ENCODE results near the gene CNGA1.

Gene CNGA1

DNA sequence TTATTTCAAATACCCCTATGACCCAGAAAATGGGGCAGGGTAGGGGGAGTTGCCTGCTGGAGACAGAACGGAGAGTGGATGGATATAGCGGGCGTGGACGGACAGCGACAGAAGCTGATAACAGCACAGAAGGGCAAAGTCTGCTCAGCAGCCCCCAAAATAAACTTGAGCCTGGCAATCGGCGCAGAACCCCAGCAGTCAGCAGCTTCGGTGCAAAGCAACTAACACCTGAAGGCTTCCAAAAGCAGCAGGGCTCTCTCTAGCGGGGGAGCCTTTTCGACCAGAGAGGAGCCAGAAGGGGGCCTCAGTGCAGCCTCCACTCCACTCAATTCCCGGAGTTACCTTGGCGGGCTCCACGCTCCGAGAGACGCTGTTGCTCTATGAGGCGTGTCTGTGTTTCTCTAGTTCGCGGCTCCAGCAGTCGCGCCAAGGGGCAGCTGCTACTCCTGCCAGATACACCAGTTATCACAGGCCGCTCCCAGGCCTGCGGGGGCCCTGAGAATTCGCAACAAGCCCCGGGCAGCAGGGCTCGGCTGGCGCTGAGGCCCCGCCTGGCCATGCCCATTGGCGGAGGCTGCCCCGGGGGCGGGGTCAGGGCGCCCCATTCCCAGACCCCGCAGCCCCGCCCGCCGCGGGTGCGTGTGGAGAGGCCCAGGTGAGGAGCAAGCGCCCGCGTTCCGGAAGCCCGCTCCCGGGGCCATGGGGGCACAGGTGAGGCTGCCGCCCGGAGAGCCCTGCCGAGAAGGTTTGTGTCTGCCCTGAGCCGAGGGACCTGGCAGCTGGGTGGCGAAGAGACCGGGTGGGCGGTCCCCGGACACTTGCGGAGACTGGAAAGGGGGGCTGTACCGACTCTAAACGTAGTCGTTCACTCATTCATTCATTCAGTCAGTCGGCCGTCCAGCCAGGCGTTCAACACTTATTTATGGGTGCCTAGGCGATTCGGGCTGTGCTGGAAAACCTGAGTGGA, at the start of gene CNGA1, which contains the start of gene NIPAL1:
Gene CNGA1, minus strand, starts transcription at position 541 of the 967 bp plus-strand sequence. CDS start 63,992 bp downstream, outside the sequence.
Gene NIPAL1, plus strand, starts transcription at position 632 of the 967 bp plus-strand sequence. Its CDS starts 68 bp downstream, at position 700.
- no peak for DNase-seq (ENCODE audit: low read depth in 2 of 2)

DNA sequence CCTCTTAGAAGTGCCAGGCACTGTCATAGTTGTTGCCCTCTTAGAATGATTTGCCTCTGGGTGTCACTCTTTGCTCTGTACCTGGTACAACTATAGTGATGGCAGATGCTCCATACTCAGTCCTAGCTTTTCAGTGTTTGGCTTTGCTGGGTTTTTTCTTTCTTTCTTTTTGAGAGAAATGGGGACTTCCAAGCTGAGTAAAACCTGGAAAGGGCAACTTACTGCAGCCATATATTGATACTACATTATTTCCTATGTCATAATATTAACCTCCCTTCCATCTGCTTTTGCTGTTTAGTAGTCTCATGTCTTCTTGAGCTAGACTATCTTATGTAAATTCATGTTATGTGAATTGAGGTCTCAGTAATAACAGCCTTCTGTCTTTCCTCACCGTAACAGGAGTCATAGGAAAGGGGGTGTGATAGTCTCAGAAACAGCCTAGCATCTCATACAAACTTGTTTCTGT, 49.1 kb upstream of the CNGA1 start:
- no peak for DNase-seq (ENCODE audit: low read depth in 2 of 2)

- no peak for DNase-seq (ENCODE audit: low read depth in 2 of 2)
Measured at GRCh38 chr4:48064349-48064748, 47.9 kb upstream of the CNGA1 start.

- DNase-seq (ENCODE audit: low read depth in 2 of 2) = no peak
Measured at GRCh38 chr4:48058617-48059530, 42.4 kb upstream of the CNGA1 start.

- no peak for DNase-seq (ENCODE audit: low read depth in 2 of 2)
Measured at GRCh38 chr4:48051078-48051477, 34.6 kb upstream of the CNGA1 start.

DNA sequence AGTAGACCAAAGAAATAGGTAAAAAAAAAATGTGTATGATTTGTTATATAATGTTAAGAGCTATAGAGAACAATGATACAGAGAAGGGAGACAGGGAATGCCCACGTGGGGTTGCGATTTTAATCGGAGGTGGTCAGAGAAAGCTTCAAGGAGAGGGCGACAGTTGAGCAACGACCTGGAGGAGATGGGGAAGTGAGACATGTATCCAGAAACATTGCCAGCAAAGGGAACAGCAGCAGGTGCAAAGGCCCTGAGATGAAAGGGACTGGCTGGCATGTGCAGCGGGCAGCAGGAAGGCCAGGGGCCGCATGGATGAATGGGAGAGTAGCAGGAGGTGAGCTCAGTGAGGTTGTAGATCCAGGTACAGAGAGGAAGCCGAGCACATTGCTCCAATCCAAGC, 33.0 kb upstream of the CNGA1 start:
- DNase-seq (ENCODE audit: low read depth in 2 of 2) = no peak

- DNase-seq (ENCODE audit: low read depth in 2 of 2) = no peak
Measured at GRCh38 chr4:48047896-48048295, 31.4 kb upstream of the CNGA1 start.

DNA sequence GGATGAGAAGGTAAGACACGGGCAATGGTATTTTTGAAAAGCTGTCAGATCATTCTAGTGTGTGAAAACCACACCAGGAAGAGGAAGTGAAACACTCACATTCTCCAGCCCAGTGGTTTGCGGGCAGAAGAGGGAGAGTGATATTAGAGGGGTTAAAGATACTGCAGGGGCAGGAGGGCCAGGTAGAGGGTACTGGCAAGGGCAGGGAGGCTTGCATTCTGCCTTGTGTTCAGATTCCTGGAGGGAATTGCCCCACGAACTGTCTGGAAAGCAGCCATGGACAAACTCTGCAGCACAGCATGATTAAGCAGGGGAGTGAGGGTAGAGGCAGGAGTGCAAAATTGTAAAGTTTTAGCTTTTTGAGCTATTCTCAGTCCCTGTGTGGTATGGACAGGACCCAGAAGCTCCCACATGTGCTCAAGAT, 31.0 kb upstream of the CNGA1 start:
- no peak for DNase-seq (ENCODE audit: low read depth in 2 of 2)

- DNase-seq (ENCODE audit: low read depth in 2 of 2) = no peak
Measured at GRCh38 chr4:48046059-48046458, 29.6 kb upstream of the CNGA1 start.

GRCh38 chr4:48044298-48044697, 27.8 kb upstream of the CNGA1 start:
- no peak for DNase-seq (ENCODE audit: low read depth in 2 of 2)

DNA sequence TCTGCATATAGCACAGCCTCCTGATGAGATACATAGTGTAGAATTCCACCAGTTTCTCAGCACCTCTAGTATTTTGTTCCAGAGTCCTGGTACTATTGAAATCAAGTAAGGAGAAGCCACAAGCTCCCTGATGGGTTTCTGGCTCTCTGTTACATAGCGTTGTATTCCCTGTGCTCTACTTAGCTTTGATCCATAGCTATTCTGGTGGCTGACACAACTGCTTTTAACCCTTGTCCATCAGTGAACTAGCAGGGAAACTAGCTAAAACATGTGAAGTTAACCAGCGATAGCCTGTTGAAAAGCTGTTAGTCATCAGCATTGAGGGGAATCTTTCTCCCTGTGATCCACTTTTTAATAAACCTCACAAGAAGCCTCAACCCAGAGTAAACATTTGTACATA, 27.0 kb upstream of the CNGA1 start:
- no peak for DNase-seq (ENCODE audit: low read depth in 2 of 2)

- DNase-seq (ENCODE audit: low read depth in 2 of 2) = no peak
Measured at GRCh38 chr4:48042979-48043461, 26.5 kb upstream of the CNGA1 start.

GRCh38 chr4:48041535-48042137, 25.2 kb upstream of the CNGA1 start:
- no peak for DNase-seq (ENCODE audit: low read depth in 2 of 2)

- DNase-seq (ENCODE audit: low read depth in 2 of 2) = no peak
Measured at GRCh38 chr4:48039561-48039960, 23.1 kb upstream of the CNGA1 start.

GRCh38 chr4:48038666-48039065, 22.2 kb upstream of the CNGA1 start:
- no peak for DNase-seq (ENCODE audit: low read depth in 2 of 2)

DNA sequence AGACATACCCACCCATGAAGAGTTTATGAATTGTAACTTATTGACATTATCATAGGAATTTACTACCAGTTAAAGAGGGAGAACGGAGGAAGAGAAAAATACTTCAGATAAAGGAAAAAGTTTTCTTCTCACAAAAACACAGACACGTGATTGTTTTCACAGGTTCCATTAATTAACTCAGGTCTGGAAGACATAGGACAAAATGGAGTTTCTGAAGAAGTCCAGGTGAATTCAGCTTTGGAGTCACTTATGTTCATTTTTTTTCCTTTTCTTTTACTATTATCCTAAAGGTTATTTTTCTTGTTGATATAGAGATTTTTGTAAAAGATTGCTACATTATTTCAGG, 20.6 kb upstream of the CNGA1 start:
- DNase-seq (ENCODE audit: low read depth in 2 of 2) = no peak

DNA sequence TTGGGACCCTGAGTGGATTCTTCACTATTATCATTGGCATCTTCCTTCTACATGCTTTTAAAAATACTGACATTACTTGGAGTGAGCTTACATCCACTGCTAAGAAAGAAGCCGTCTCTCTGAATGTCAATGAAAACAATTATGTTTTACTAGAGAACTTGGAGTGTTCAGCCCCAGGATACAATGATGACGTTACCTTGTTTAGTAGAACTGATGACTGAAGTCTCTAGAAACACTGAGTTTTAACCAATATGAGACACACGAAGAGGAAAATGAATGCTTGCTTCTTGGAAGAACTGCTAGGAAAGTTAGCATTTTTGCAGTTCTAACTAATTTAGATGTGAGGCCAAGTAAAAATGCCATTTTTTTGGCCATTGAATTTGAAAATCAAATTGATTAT, 19.5 kb upstream of the CNGA1 start:
- no peak for DNase-seq (ENCODE audit: low read depth in 2 of 2)

DNA sequence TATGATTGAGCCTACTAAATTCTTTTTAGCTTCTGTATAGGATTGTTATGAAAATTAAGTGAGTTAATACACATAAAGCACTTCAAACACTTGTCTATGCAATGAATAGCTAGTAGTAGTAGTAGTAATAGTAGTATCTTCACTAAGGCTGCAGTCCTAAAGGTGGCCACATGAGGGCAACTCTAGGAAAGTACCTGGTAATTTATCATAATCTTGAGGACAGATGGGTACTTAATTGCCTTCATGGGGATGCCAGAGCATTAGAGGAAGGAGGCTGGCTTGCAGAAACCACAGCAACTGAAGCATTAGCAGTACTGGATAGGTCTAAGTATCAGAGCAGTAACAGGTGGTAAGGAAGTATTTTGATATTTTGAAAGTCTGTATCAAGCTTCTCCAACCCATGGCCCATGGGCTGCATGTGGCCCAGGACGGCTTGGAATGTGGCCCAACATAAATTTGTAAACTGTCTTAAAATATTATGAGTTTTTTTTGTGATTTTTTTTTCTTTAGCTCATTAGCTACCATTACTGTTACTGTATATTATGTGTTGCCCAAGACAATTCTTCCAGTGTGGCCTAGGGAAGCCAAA, 17.4 kb upstream of the CNGA1 start:
- no peak for DNase-seq (ENCODE audit: low read depth in 2 of 2)

DNA sequence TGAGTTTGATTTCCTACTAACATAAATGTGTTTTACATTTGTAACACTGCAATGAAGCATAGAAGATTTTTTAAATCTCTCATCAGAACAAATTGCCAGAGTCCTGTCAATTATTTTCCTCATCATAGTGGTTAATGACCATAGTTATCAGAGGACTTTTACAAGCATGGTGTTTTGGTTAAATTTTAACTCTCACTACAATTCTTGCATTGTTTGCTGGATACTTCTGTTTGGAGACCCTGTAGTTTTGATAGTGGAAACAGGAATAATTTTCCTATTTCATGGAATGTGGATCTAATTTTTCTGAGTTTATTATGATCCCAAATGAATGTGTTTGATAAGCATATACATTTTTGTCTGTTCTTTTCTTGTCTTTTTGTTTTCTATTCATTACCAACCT, 16.9 kb upstream of the CNGA1 start:
- no peak for DNase-seq (ENCODE audit: low read depth in 2 of 2)

DNA sequence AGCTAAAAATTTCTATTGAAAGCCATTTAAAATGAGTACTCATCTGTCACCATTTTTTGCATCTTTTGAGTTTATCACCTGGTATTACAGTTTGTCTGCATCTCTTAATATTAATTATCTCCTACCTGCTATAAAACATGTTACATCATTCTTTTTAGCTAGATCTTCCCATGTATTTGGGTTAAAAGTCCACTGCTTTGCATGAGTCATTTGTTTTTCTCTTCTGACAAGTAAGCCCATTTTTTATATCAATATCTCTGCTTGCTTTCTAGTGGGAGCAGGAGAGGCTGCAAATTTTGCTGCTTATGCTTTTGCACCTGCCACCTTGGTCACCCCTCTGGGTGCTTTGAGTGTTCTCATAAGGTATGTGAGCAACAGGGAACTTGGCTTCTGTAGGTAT, 16.2 kb upstream of the CNGA1 start:
- no peak for DNase-seq (ENCODE audit: low read depth in 2 of 2)

DNA sequence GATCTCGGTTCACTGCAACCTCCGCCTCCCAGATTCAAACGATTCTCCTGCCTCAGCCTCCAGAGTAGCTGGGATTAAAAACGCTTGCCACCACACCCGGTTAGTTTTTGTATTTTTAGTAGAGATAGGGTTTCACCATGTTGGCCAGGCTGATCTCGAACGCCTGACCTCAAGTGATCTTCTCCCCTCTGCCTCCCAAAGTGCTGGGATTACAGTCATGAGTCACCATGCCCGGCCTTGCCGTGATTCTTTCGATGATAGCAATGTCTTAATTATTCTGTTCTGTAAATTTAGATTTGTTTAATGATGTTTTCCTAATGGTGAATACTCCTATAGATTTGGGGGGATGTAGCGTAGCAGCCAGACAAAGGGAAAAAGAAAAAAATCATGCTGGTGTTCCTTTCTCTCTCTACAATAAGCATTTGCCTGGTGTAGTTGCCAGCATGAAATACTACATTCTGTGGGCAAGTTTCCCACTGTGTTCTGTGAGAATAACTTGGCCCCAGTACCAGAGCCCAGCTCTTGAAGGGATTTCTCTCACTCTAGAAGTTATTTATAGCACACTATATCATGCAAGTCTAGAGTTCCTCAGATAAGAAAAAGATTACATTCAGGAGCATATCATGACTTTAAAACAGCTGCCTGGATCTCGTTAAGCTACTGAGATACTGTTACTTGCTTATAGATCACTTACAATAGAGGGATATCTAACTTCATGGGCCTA, 15.5 kb upstream of the CNGA1 start:
- DNase-seq (ENCODE audit: low read depth in 2 of 2) = no peak

All from fibroblast of skin of left biceps (primary cell).